Putamen (tissue), 1 donor: ENCODE data around the gene ATOX1.
"Not testable (repeated sequence)": the region's sequence is repeated elsewhere in the genome, so short reads cannot be mapped to it uniquely, and the experiment has no call there.

Source experiments
- DNase-seq: peaks from one replicate; pipeline ENCODE4 v3.0.0-alpha.2; 2016; ENCODE audit warnings: low spot score

The ATOX1 gene

DNA sequence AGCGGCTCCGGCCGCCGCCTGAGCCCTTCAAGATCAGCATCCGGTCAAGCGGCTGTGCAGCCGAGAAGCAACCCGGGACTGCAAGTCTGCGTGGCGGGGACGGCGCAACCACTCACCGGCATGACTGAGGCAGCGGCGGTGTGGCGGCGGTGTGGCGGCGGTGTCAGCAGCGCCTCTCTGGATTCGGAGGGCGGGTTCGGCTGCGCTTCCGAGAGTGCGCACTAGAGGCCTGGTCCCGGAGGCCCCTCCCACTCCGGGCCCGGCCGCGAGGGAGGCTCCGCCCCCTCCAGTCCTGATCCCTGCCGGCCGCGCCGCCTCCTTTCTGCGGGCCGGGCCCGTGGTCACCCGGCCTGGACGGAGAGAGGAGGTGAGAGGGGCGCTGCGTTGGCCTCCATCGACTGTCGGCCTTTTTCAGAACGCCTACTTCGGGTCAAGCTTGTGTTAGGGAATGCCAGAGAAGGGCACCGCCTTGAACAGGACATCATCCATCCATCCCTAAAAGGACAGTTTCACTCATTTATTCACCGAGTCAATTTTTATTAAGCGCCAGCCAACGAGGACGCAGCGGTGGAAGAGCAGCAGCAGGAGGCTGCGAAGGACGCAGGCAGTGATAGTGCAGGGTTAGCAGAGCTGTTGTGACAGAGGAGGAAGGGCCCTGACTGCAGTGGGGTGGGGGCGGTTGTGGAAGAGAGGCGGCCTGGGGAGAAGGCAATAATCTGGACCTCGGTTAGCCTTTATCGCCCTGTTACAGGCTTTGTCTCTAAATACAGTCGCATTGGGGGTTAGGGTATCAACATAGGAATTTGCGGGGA is at the start of gene ATOX1:
Gene ATOX1, minus strand, starts transcription at position 202 of the 812 bp plus-strand sequence. Its CDS starts 80 bp downstream, at position 122.
- DNase-seq, result peak; percentile 94

DNA sequence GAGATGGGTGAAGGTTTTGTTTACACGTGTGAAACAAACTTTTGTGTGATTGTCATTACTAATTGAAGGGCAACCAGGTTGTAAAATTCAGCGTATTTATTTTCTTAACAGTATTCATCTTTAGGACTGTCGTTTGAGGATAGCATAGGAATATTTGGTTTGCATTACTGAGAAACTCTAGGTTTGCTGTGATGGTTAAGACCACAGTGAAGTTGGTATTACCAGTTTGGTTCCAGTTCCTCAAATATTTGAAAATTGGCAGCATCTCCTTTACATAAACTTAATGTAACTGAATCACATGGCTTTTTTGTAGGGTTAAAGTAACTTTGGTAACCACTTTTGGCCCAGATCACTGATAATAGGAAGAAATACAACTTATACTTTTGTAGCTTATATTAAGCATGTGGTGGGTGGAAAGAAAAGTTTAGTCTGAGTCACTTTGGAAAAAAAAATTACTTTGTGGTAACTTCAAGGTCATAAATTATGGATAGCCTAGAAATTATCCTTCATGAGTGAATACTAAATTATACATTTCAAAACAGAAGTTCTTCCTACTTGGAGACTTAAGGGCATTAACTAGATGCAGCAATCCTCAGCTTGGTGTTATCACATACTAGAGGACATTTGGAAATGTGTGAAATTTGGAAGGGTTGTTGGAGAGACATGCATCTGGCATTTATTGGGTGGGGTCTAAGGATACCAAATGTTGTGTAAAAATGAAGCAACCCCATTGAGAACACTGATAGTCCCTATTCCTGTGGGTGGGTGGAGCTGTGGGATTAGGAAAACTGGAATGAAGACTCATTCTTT is 47.2 kb upstream of the ATOX1 start:
- no peak for DNase-seq

GRCh38 chr5:151800532-151800931 is 42.1 kb upstream of the ATOX1 start:
- DNase-seq, result no peak

DNA sequence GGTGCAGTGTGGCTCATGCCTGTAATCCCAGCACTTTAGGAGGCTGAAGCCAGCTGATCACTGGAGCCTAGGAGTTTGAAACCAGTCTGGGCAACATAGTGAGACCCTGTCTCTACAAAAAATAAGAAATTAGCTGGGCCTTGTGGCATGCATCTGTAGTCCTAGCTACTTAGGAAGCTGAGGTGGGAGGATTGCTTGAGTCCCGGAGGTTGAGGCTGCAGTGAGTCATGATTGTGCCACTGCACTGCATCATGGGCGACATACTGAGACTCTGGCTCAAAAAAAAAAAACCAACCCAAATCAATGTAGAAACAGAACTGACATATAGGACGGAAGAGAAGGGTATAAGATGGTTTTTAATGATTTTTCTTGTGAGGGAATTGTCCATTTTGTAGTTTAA is 41.0 kb upstream of the ATOX1 start:
- no peak for DNase-seq

DNA sequence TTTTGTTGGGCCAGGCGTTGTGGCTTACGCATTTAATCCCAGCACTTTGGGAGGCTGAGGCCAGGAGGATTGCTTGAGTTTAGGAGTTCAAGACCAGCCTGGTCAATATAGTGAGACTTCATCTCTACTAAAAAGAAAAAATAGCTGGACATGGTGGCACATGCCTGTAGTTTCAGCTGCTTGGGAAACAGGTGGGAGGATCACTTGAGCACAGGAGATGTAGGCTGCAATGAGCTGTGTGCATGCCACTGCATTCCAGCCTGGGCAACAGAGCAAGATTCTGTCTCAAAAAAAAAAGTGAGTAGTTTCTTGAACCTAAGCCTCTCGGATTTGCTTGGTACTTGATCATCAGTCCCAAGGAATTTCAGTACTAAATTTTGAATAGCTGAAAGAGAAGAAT is 40.2 kb upstream of the ATOX1 start:
- DNase-seq, result no peak

DNA sequence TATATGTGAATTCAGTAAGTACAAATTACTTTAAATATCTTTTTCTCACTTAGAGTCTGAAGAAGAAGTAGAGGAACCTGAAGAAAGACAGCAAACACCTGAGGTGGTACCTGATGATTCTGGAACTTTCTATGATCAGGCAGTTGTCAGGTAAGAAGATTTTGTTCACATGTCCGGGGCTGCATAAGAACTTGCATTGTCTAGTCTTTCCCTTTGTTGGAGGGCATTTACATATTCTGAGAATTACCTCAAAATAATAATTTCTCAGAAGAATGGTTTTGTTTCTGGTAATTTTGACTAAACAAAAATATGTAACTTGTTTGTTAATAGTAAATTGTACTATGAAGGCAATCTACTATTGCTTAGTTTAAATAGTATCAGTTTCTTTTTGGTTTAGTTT is 37.0 kb upstream of the ATOX1 start:
- no peak for DNase-seq

GRCh38 chr5:151793358-151793757 is 34.9 kb upstream of the ATOX1 start:
- DNase-seq, result no peak

DNA sequence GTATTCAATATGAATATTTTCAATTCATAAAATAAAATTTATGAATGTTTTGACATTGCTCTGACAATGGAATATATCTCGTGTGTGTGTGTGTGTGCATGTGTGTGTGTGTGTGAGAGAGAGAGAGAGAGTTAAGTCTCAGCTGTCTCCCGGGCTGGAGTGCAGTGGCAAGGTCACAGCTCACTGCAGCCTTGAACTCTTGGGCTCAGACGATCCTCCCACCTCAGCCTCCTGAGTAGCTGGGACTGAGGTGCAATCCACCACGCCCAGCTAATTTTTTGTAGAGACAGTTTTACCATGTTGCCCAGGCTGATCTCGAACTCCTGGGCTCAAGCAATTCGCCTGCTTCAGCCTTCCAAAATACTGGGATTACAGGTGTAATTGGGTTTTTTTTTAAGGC is 29.4 kb upstream of the ATOX1 start:
- DNase-seq, result no peak

GRCh38 chr5:151786468-151786867 is 28.0 kb upstream of the ATOX1 start:
- DNase-seq, result no peak

- no peak for DNase-seq
Measured at GRCh38 chr5:151784141-151784540, 25.7 kb upstream of the ATOX1 start.

DNA sequence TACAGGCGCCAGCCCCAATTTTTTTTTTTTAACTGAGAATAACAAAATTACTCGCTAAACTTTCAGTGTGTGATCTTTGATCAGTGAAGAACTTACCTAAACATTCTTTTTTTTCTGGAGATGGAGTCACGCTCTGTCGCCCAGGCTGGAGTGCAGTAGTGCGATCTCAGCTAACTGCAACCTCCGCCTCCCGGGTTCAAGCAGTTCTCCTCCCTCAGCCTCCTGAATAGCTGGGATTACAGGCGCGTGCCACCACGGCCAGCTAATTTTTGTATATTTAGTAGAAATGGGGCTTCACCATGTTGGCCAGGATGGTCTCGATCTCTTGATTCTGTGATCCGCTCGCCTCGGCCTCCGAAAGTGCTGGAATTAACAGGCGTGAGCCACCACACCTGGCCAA is 25.2 kb upstream of the ATOX1 start:
- not testable (repeated sequence) for DNase-seq

DNA sequence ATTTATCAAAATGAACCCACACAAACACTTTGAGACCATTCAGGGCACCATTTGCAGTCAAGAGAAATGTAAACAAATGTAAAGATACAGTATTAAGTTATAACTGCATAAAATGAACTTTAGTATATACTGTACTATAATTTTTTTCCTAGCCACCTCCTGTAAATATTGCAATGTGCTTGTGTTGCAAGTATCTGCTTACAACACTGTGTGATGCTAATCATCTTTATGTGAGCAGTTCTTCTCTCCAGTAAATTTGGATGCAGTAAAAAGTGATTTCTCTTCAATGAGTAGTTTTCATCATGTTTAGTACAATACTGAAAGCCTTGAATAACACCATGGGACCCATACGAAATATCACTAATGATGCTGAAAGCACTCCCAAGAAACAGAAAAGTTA is 22.8 kb upstream of the ATOX1 start:
- DNase-seq, result no peak

DNA sequence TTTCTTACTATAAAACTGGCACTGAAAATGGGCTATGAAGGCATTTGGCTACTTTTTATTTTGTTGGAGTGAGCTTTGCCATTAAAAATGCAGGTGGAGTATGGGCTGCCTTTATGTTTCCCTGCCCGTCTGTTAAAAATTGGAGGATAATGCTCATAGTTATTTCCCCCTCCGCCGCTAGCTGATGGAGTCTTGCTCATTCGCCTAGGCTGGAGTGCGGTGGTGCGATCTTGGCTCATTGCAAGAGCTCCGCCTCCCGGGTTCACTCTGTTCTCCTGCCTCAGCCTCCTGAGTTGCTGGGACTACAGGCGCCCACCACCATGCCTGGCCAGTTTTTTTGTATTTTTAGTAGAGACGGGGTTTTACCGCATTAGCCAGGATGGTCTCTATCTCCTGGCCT is 21.9 kb upstream of the ATOX1 start:
- DNase-seq, result no peak

DNA sequence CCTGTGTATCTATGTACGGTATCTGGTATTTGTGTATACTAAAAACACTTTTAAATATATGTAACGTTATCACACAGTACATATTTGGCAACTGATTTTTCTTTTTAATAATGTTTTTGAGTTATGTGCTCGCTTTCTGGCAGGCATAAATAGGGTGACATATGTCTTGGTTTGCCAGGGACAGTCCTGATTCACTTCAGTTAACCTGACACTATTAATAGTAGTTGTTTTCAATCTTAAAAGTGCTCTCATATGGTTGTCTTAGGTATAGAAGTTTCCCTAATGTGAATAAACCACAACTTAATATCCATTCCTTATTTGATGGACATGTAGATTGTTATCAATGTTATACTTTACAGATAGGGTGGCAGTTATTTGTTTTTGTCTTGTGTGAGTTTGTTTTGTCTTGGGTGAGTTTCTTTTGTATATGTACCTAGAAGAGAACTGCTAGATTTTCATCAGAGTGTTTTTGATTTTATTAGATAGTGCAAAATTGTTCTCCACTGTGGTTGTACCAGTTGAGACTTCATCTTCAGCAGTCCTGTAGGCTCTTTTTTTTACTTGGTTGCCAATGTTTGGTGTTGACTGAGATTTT is 21.2 kb upstream of the ATOX1 start:
- DNase-seq, result no peak

DNA sequence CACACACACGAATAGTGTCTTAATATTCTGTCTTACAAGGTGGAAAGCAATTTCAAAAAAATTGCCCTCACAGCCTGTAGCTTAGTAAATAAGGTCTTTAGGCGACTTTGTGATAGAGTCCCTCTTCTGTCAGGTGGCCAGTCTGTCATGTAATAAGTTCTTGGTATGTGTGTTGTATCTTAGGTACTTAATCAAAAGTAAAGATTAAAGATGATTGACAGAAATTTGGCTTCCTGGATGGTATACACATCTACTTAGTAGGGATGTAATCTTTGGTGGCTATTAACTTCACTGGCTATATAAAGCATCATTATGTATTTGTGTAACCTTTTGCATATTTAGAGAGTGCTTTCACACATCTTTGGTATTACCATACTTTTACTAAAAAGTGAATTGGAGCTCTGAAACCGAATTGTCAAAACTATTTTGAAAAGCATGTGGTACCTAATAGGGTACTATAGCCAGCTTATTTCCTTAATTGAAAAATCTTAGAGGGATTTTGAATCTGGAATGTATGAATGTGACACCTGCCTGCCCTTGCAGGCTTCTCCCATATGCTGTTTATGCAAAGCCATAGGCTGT is 16.7 kb upstream of the ATOX1 start:
- no peak for DNase-seq

- no peak for DNase-seq
Measured at GRCh38 chr5:151773951-151774350, 15.5 kb upstream of the ATOX1 start.

GRCh38 chr5:151772846-151773561 is 14.6 kb upstream of the ATOX1 start:
- DNase-seq, result peak; percentile 30

- DNase-seq, result peak; percentile 41
Measured at GRCh38 chr5:151772029-151772845, 13.8 kb upstream of the ATOX1 start.

- DNase-seq, result peak; percentile 100
Measured at GRCh38 chr5:151771259-151772028, 13.0 kb upstream of the ATOX1 start, which contains the start of gene G3BP1. G3BP1 (plus strand) TSS chr5:151771954; CDS start chr5:151786621, 14,667 bp downstream.
